Activated T-cell treated with anti-CD3 and anti-CD28 coated beads, Interleukin-2, amount 50 U/mL, for 72 hours (primary cell): Measurements from ENCODE around the gene TMEM255A. TPM values are rescaled to one million over a fixed set of nuclear protein-coding genes. Genes with fewer than 3 reads are reported as not detected.

Source experiments
- ATAC-seq, 2 donors: fragments of 150-1000 bp; cut with Tn5 transposase; replicated peaks in 1 of 2; 2 replicates each; pipeline ENCODE4 v1.10.0; 2021; ENCODE audit warnings: moderate library complexity in 2 of 2, mild to moderate bottlenecking in 1 of 2
- DNase-seq, 2 donors: peaks; one replicate each; pipeline ENCODE4 v3.0.0; 2021 to 2022; ENCODE audit warnings: mixed read lengths in 1 of 2
- H3K27ac Mint-ChIP-seq: one replicate; pipeline ENCODE4 v1.8.0; 2022; ENCODE audit warnings: mild to moderate bottlenecking, moderate library complexity, mixed read lengths
- H3K27me3 Mint-ChIP-seq: one replicate; pipeline ENCODE4 v1.8.0; 2022; ENCODE audit warnings: low read depth, mixed read lengths
- H3K36me3 Mint-ChIP-seq, 2 donors: one replicate each; pipeline ENCODE4 v1.8.0; 2022; ENCODE audit warnings: mixed read lengths in 2 of 2, mild to moderate bottlenecking in 1 of 2; ENCODE audit not compliant: insufficient read depth in 2 of 2
- H3K4me1 Mint-ChIP-seq: one replicate; pipeline ENCODE4 v1.8.0; 2022; ENCODE audit warnings: low read depth, mixed read lengths
- H3K4me3 Mint-ChIP-seq, 2 donors: one replicate each; pipeline ENCODE4 v1.8.0; 2022; ENCODE audit warnings: mild to moderate bottlenecking in 2 of 2, mixed read lengths in 2 of 2, moderate library complexity in 2 of 2
- H3K9me3 Mint-ChIP-seq, 2 donors: one replicate each; pipeline ENCODE4 v1.8.0; 2022; ENCODE audit warnings: mixed read lengths in 2 of 2
- total RNA-seq, 2 donors: library from RNA; stranded (reverse); gene quantifications; one replicate each; pipeline ENCODE4 v1.2.3, GENCODE V29; 2022

The TMEM255A gene
- total RNA-seq, 2 donors from 2014 or later: not detected

DNA sequence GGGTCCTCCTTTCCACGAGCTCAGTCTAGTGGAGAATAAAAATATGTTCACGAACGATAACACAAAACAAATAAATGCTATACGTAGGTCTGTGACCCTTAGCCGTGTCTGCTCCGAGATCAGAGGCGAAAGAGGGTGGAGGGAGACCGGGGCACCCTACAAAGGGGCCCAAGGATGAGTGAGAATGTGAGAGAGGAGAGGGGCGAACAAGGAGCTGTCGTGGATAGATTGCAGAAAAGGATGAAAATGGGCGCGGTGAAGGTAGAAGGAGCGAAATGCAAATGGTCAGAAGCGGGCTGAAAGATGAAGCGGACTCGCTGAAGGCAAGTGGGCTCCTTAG, 66.9 kb downstream of the TMEM255A start:
- H3K36me3 Mint-ChIP-seq: peaks cover 2 to 4% of the 10 kb centered on the region in 2 donors
- H3K9me3 Mint-ChIP-seq: no peaks in the 10 kb centered on the region
- H3K27ac Mint-ChIP-seq: peak overlapping the region; percentile 92
- peaks cover 22% of the 10 kb centered on the region for H3K27me3 Mint-ChIP-seq
- H3K4me1 Mint-ChIP-seq: peaks cover 27% of the 10 kb centered on the region
- H3K4me3 Mint-ChIP-seq: peak overlapping the region; percentile 93 to 95
- ATAC-seq (peak in 1 of 2 donors; percentile 18), DNase-seq (no peak)

DNA sequence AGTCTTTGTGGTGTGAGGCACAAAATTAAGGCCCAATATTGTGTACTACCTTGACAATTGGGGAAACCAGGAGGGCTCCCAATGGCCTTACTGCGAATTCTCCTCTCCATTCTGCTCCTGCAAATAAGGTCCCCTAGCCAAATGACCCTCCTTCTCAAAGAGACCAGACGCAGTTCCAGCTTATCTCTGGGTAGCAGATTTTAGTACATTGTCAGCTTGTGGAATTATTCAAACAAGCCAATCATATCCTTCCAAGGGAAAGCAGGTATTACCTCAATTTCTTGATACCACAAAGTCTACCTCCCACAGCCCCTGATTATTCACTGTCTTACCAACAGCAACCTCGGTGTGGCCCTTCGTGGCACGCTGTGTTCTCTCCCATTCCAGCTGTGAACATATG, 68.4 kb downstream of the TMEM255A start:
- ATAC-seq: no peak
- no peak for DNase-seq
- Mint-ChIP-seq H3K36me3 (peaks cover 4 to 5% of the 10 kb centered on the region in 2 donors), H3K27me3 (peaks cover 17% of the 10 kb centered on the region), H3K27ac (no peak overlapping the region), H3K4me1 (peaks cover 15% of the 10 kb centered on the region), H3K9me3 (no peaks in the 10 kb centered on the region), H3K4me3 (no peak overlapping the region)

DNA sequence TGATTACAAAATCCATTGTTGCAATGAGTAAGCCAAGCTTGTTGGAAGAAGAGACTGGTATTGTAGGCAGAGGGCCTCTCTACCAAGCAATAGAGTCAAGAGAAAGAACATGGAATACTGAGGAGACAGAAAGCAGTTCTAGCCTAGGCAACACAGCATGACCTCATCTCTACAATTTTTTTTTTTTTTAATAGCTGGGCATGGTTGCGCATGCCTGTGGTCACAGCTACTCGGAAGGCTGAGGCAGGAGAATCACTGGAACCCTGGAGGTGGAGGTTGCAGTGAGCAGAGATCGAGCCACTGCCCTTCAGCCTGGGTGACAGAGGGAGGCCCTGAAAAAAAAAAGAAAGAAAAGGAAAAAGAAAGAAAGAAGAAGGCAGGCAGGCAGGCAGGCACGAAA, 72.3 kb downstream of the TMEM255A start:
- H3K27me3 Mint-ChIP-seq: no peaks in the 10 kb centered on the region
- H3K27ac Mint-ChIP-seq: no peak overlapping the region
- H3K4me3 Mint-ChIP-seq: no peak overlapping the region
- H3K4me1 Mint-ChIP-seq: peaks cover 12% of the 10 kb centered on the region
- DNase-seq (no peak), ATAC-seq (no peak)
- peaks cover 0 to 3% of the 10 kb centered on the region in 2 donors for H3K36me3 Mint-ChIP-seq
- H3K9me3 Mint-ChIP-seq: no peaks in the 10 kb centered on the region

DNA sequence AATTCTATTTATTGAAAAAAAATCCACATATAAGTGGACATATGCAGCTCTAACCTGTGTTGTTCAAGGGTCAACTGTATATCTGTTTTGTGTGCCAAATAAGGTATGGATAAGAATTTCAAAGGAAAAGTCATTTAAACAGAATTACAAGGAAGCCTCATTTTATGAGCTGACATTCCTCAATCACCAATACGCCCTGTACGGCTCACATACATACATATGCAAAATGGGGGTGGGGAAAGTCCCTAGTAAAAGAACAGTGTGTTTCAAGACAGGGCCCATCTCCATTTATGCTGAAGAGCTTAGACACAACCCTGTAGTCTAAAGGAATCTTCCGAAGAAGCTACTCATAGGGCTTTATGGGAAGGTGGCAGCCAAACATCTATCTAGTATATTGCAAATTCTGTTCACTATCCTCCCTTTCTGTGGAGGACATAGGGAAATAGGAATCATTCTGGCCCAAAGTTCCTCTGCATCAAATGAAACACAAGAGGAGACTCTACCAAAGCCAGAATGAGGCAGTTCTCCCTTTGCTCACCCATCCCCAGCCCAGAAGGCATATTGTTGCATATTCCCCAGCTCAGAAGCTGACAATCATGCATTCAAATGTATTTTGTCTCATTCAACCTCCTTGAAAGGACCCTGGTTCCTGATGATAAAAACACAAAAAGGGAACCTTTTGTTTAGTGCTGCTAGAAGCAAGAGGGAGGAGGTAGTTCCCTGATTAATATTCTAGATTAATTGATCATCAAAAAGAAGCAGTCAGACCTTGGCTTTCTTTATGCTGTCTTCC, 74.4 kb downstream of the TMEM255A start:
- Mint-ChIP-seq H3K9me3 (no peaks in the 10 kb centered on the region), H3K36me3 (peaks cover 0 to 3% of the 10 kb centered on the region in 2 donors), H3K27ac (no peak overlapping the region), H3K4me1 (no peaks in the 10 kb centered on the region), H3K27me3 (no peaks in the 10 kb centered on the region), H3K4me3 (no peak overlapping the region)
- DNase-seq (no peak), ATAC-seq (no peak)

DNA sequence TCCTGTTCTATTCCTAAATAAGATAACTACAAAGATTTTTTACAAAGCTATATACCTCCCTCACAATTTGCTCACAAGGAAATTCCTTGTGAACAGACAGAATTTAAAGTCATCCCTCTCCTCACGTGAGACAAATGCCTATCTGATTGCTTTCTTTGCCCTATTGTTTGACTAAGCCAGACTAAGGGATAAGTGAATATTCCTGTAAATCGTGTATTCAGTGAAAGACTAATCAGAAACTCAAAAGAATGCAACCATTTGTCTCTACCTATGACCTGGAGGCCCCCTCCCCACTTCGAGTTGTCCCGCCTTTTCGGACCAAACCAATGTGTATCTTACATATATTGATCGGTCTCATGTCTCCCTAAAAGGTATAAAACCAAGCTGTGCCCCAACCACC, 76.0 kb downstream of the TMEM255A start:
- no peak overlapping the region for H3K4me3 Mint-ChIP-seq
- H3K27ac Mint-ChIP-seq: no peak overlapping the region
- H3K9me3 Mint-ChIP-seq: no peaks in the 10 kb centered on the region
- no peak for ATAC-seq
- H3K27me3 Mint-ChIP-seq: no peaks in the 10 kb centered on the region
- no peak for DNase-seq
- no peaks in the 10 kb centered on the region for H3K4me1 Mint-ChIP-seq
- peaks cover 3% of the 10 kb centered on the region in 2 donors for H3K36me3 Mint-ChIP-seq

DNA sequence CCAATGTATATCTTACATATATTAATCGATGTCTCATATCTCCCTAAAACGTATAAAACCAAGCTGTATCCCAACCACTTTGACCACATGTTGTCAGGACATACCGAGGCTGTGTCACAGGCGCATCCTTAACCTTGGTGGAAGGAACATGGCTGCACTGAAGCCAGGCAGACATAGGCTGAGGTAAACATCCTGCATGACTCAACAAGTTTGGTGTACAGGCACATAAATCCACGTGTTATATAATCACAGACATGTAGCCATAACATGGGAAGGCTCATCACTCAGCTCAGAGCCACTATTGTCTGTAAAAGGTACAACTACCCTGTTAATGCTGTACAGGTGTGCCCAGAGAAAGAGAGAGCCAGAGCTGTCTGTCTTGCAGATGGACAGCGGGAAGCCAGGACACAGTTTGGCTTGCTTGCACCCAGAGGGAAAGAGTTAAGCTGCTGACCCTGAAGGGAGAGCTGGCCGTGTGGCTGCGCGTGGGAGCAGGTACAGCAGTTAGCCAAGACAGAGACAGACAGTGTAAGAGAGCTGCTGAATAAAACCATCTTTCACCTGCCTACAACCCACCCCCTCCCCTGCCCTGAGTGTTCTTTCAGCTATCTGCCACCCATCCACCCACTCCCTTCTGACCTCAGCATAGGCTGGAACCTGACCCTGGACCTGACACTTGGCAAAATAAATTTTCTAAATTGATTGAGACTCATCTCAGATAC, 82.9 kb downstream of the TMEM255A start:
- Mint-ChIP-seq H3K27ac (no peak overlapping the region), H3K4me1 (no peaks in the 10 kb centered on the region), H3K27me3 (peaks cover 13% of the 10 kb centered on the region), H3K4me3 (no peak overlapping the region), H3K36me3 (peaks cover 0 to 3% of the 10 kb centered on the region in 2 donors), H3K9me3 (no peaks in the 10 kb centered on the region)
- ATAC-seq (no peak), DNase-seq (no peak)

DNA sequence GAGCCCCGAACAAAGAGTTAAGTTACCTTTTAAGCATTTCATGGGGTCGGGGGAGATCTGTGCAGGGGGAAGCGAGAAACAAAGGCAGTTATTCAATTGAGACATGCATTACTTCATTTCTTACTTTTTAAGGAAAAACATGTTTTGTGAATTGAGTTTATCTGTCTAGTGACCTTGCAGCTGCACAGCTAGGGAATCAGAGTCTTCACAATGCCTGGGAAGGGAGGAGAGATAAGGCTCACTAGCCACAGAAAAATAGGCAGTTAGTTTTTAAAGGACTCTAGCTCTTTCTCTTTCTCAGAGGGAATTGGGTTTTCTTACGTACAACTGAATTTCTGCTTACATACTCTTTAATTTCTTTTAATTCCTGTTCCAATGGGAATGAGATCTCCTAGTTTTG, 86.9 kb downstream of the TMEM255A start:
- Mint-ChIP-seq H3K27ac (no peak overlapping the region), H3K4me3 (no peak overlapping the region), H3K36me3 (no peaks in the 10 kb centered on the region), H3K4me1 (no peaks in the 10 kb centered on the region), H3K9me3 (no peaks in the 10 kb centered on the region), H3K27me3 (peaks cover 18% of the 10 kb centered on the region)
- ATAC-seq (no peak), DNase-seq (no peak)

DNA sequence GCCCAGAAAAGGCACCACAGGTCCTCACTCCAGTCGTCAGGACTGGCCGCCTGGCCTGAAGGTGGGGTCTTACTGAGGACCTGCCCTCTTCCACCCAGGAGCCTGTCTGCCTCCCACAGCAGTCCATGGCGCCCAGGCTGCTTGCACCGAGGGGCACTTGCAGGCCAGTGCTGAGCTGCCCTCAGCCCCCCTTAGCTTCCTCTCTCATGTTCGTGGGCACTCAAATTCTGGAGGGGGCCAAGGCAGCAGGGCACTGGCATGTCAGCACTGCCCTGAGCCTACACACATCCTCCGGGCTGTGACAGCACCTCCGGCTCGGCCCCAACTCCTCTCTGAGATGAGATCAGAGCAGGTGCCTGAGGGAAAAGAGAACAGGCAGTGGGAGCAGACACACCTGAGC, 87.9 kb downstream of the TMEM255A start:
- DNase-seq (no peak), ATAC-seq (no peak)
- no peaks in the 10 kb centered on the region for H3K36me3 Mint-ChIP-seq
- H3K4me1 Mint-ChIP-seq: no peaks in the 10 kb centered on the region
- no peak overlapping the region for H3K27ac Mint-ChIP-seq
- no peaks in the 10 kb centered on the region for H3K9me3 Mint-ChIP-seq
- H3K4me3 Mint-ChIP-seq: no peak overlapping the region
- peaks cover 14% of the 10 kb centered on the region for H3K27me3 Mint-ChIP-seq

DNA sequence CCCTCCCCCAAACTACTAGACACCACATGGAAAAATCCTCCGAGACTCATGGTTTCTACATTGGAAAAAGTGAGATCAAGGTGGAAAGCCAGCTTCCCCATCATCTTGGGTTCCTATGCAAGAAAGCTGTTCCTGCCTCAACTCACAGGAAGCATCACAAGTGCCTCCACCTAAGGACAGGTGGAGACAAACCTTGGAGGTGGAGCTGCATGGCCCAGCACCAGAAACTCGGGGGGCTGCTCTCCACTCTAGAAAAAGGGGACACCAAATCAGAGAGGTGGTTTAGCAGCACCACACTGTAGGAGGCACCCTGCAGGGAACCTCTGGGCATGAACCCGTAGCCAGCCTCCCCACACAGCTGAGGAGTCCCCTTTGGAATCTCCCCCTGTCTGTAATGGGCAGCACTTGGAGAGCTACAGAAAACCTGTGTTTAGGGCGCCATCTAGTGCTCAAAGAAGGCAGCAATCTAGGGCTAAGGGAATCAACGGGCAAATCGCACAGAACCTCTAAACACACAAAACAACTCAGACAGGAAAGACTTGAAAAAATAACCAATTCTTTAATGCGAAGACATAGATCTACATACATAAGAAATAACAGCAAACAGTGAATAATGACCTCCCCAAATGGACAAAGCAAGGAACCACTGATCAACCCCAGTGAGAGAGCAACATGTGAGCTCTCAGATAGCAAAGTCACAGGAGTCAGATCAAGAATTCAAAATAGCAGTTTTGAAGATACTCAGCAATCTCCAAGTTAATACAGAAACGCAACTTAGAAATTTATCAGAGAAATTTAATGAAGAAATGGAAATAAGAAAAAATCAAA, 97.6 kb downstream of the TMEM255A start:
- H3K36me3 Mint-ChIP-seq: no peaks in the 10 kb centered on the region
- DNase-seq: peak; percentile 50 to 57
- no peak overlapping the region for H3K4me3 Mint-ChIP-seq
- H3K27me3 Mint-ChIP-seq: peaks cover 7% of the 10 kb centered on the region
- no peaks in the 10 kb centered on the region for H3K4me1 Mint-ChIP-seq
- peak overlapping the region; percentile 44 for H3K27ac Mint-ChIP-seq
- H3K9me3 Mint-ChIP-seq: no peaks in the 10 kb centered on the region
- peak; percentile 55 to 56 for ATAC-seq

Other genes with a start within 250 kb of the TMEM255A start
- not detected for gene RHOXF2B, start 233.8 kb downstream of the TMEM255A start, total RNA-seq
- gene RHOXF1, start 195.5 kb downstream of the TMEM255A start, total RNA-seq: 1 to 10 TPM in 1 of 2 donors, under 1 TPM in 1; 0.76 to 1.2 TPM
- not detected for gene RHOXF2, start 152.8 kb downstream of the TMEM255A start, total RNA-seq
- gene ZBTB33, start 60.6 kb downstream of the TMEM255A start, total RNA-seq: 10 to 100 TPM; 15.8 to 16.4 TPM
- gene ATP1B4, start 50.6 kb upstream of the TMEM255A start, total RNA-seq: not detected
- gene LAMP2, start 157.8 kb upstream of the TMEM255A start, total RNA-seq: 10 to 100 TPM; 31.8 to 34.4 TPM
- 10 to 100 TPM; 51.4 to 54.3 TPM for gene CUL4B, start 249.5 kb upstream of the TMEM255A start, total RNA-seq